SK-N-SH treated with all-trans-retinoic acid at 6 μM for 48 hours (cell line): Measurements from ENCODE around the gene TLCD5.

Experiments
- RARB ChIP-seq: fragments of 250-450 bp; sonication (Bioruptor Pico); IDR thresholded peaks from 2 replicates; pipeline ENCODE4 v1.8.0; 2021; ENCODE audit warnings: mild to moderate bottlenecking, moderate library complexity
- ZC3H10 ChIP-seq: fragments of 250-450 bp; sonication (Bioruptor Pico); IDR thresholded peaks from 2 replicates; pipeline ENCODE4 v1.5.1; 2021; ENCODE audit warnings: mild to moderate bottlenecking, moderate library complexity
- ZFP30 ChIP-seq: fragments of 450-650 bp; formaldehyde crosslinking; IDR thresholded peaks from 2 replicates; pipeline ENCODE4 v1.5.0; 2022; ENCODE audit warnings: mild to moderate bottlenecking, moderate library complexity
- TF ChIP-seq, protein P1 (sequence below): fragments of 250-450 bp; sonication (Bioruptor Pico); IDR thresholded peaks from 2 replicates; pipeline ENCODE4 v1.5.1; 2020; ENCODE audit warnings: low read depth, mild to moderate bottlenecking, moderate library complexity

- TF ChIP-seq, protein P1, sequence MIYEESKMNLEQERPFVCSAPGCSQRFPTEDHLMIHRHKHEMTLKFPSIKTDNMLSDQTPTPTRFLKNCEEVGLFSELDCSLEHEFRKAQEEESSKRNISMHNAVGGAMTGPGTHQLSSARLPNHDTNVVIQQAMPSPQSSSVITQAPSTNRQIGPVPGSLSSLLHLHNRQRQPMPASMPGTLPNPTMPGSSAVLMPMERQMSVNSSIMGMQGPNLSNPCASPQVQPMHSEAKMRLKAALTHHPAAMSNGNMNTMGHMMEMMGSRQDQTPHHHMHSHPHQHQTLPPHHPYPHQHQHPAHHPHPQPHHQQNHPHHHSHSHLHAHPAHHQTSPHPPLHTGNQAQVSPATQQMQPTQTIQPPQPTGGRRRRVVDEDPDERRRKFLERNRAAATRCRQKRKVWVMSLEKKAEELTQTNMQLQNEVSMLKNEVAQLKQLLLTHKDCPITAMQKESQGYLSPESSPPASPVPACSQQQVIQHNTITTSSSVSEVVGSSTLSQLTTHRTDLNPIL (CRISPR knock-in tag): no peak
- TF ChIP-seq ZFP30 (no peak), ZC3H10 (no peak), RARB (CRISPR knock-in tag) (no peak)
Observed at GRCh38 chr11:120336641-120337354, 11.7 kb downstream of the TLCD5 start.
